Fibroblast of lung (primary cell): ENCODE measurements around the gene CREB5. TPM values are rescaled to one million over a fixed set of nuclear protein-coding genes. Genes with fewer than 3 reads are reported as not detected.

Source experiments
- DNase-seq, 2 donors: peaks; one replicate each; pipeline versions ENCODE4 v3.0.0 to v3.0.0-alpha.2; 2010; ENCODE audit warnings: low read depth in 2 of 2
- H2AFZ ChIP-seq: 2 replicates; pipeline ENCODE4 v1.5.1; 2012; ENCODE audit warnings: low read length, control low read depth, inconsistent platforms
- H3K27ac ChIP-seq: 2 replicates; pipeline ENCODE4 v1.5.1; 2011; ENCODE audit warnings: low read length, control low read depth; ENCODE audit not compliant: insufficient read depth
- H3K27me3 ChIP-seq: 2 replicates; pipeline ENCODE4 v1.5.1; 2011; ENCODE audit warnings: mild to moderate bottlenecking, low read length; ENCODE audit not compliant: control insufficient read depth, insufficient read depth
- H3K36me3 ChIP-seq: 2 replicates; pipeline ENCODE4 v1.5.1; 2011; ENCODE audit warnings: low read length; ENCODE audit not compliant: control insufficient read depth, insufficient read depth
- H3K4me1 ChIP-seq: 2 replicates; pipeline ENCODE4 v1.5.1; 2011; ENCODE audit warnings: low read length; ENCODE audit not compliant: control insufficient read depth, insufficient read depth; ENCODE audit errors: extremely low read depth
- H3K4me2 ChIP-seq: 2 replicates; pipeline ENCODE4 v1.5.1; 2011; ENCODE audit warnings: low read length, control low read depth; ENCODE audit not compliant: insufficient read depth; ENCODE audit errors: extremely low read depth
- H3K4me3 ChIP-seq, 4 experiments: fragments of 200-600 bp in 1 of 4; sonication (generic) in 1 of 4; replicated peaks in 1 of 4; 2 replicates each; pipeline ENCODE4 v1.5.1; 2011 to 2016; ENCODE audit warnings: low read length in 4 of 4, low read depth in 3 of 4, mild to moderate bottlenecking in 3 of 4, control low read depth in 2 of 4, inconsistent platforms in 1 of 4, mixed read lengths in 1 of 4; ENCODE audit not compliant: insufficient read depth in 1 of 4; ENCODE audit errors: control extremely low read depth in 1 of 4
- H3K79me2 ChIP-seq: 2 replicates; pipeline ENCODE4 v1.5.1; 2012; ENCODE audit warnings: mild to moderate bottlenecking, low read length, inconsistent platforms; ENCODE audit not compliant: control insufficient read depth, insufficient read depth
- H3K9ac ChIP-seq: 2 replicates; pipeline ENCODE4 v1.5.1; 2011; ENCODE audit warnings: mild to moderate bottlenecking, low read length, control low read depth; ENCODE audit not compliant: insufficient read depth
- H3K9me3 ChIP-seq: 2 replicates; pipeline ENCODE4 v1.5.1; 2012; ENCODE audit warnings: low read depth, low read length; ENCODE audit not compliant: control insufficient read depth, insufficient read depth
- H4K20me1 ChIP-seq: 2 replicates; pipeline ENCODE4 v1.5.1; 2011; ENCODE audit warnings: low read length; ENCODE audit not compliant: control insufficient read depth, insufficient read depth; ENCODE audit errors: extremely low read depth
- EZH2 ChIP-seq: IDR thresholded peaks from 2 replicates; pipeline ENCODE4 v1.5.1; 2012; ENCODE audit warnings: low read length, control low read depth, mild to moderate bottlenecking; ENCODE audit errors: missing control alignments
- polyA plus RNA-seq, 2 donors: library from polyadenylated mRNA; depleted of rRNA in 1 of 2; stranded (reverse) in 1 of 2; unstranded in 1 of 2; fragments of >200 nt; gene quantifications; 2 replicates each; pipeline ENCODE4 v1.2.1, GENCODE V29; 2011 to 2012; ENCODE audit warnings: missing spikeins in 1 of 2
- total RNA-seq: library from RNA; depleted of rRNA; stranded (reverse); fragments of >200 nt; gene quantifications from 2 replicates; pipeline ENCODE4 v1.2.1, GENCODE V29; 2014
- TF ChIP-seq, protein P1 (sequence below), 2 donors: IDR thresholded peaks in 1 of 2; conservative IDR thresholded peaks in 1 of 2; 1 replicate in 1 of 2; 2 replicates in 1 of 2; pipeline ENCODE4 v1.5.1; 2011 to 2012; ENCODE audit warnings: low read length in 2 of 2, control low read depth in 1 of 2, inconsistent platforms in 1 of 2, low read depth in 1 of 2, mild to moderate bottlenecking in 1 of 2

The CREB5 gene
- total and polyA plus RNA-seq, 2 donors (not counting 1 experiment from before 2014, with no cell fraction given): 8.2 to 28.4 TPM

DNA sequence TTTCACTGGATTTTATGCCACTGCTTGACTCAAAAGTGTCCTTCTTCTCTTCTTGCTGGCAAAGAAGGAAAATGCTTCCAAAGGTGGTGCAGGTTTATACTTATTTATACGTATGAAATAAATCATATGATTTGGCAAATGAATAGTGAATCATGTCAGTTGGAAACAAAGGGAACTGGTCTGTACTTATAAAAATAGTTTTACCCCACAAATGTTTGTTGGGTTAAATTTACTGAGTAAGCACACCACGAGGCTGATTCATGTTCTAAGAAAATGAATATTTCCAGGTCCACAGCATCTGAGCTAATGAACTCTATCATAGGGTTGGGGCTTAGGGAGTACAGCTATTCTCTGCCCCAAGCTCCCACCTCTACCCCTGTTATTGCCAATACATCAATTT, 313.6 kb downstream of the CREB5 start:
- no peak overlapping the region for H3K27ac ChIP-seq
- no peak overlapping the region for H2AFZ ChIP-seq
- H3K4me2 ChIP-seq: no peak overlapping the region
- H3K9ac ChIP-seq: no peak overlapping the region
- H3K4me3 ChIP-seq: no peak overlapping the region
- DNase-seq: peak in 1 of 2 donors; percentile 57
- no peaks in the 10 kb centered on the region for H3K36me3 ChIP-seq
- H4K20me1 ChIP-seq: no peaks in the 10 kb centered on the region
- H3K9me3 ChIP-seq: no peaks in the 10 kb centered on the region
- no peaks in the 10 kb centered on the region for H3K79me2 ChIP-seq
- TF ChIP-seq, protein P1, sequence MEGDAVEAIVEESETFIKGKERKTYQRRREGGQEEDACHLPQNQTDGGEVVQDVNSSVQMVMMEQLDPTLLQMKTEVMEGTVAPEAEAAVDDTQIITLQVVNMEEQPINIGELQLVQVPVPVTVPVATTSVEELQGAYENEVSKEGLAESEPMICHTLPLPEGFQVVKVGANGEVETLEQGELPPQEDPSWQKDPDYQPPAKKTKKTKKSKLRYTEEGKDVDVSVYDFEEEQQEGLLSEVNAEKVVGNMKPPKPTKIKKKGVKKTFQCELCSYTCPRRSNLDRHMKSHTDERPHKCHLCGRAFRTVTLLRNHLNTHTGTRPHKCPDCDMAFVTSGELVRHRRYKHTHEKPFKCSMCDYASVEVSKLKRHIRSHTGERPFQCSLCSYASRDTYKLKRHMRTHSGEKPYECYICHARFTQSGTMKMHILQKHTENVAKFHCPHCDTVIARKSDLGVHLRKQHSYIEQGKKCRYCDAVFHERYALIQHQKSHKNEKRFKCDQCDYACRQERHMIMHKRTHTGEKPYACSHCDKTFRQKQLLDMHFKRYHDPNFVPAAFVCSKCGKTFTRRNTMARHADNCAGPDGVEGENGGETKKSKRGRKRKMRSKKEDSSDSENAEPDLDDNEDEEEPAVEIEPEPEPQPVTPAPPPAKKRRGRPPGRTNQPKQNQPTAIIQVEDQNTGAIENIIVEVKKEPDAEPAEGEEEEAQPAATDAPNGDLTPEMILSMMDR (conservative IDR thresholded peaks at IDR 0.05 in 1 of 2, IDR thresholded peaks at IDR 0.05 in 1 of 2; ENCODE audit: low read depth in 1 of 2, low read length in 2 of 2): no peak
- TF ChIP-seq EZH2: no peak
- no peaks in the 10 kb centered on the region for H3K27me3 ChIP-seq
- H3K4me1 ChIP-seq: no peaks in the 10 kb centered on the region

DNA sequence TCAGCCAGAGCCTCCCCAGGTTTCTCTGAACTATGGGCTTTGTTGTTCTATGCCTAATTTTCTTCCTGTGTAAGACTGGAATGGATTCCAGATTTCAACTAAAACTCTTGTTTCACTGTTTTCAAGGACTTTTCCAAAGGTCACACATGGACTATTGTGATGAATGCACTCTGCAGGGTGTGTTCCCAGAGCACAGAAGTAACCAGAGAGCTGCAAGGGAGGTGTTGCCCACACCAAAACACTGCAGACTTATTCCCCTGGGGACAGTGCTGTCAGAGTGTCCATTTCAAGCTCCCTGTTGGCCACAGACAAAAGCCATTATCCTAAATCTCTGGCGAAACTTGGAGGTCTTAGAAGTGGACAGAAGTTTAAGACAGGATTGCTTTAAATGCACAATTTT, 314.2 kb downstream of the CREB5 start:
- Histone ChIP-seq H3K4me1 (peaks cover under 1% of the 10 kb centered on the region), H2AFZ (no peak overlapping the region), H3K9ac (no peak overlapping the region), H4K20me1 (no peaks in the 10 kb centered on the region), H3K79me2 (no peaks in the 10 kb centered on the region), H3K4me2 (no peak overlapping the region), H3K27me3 (no peaks in the 10 kb centered on the region), H3K27ac (no peak overlapping the region), H3K4me3 (no peak overlapping the region), H3K9me3 (no peaks in the 10 kb centered on the region), H3K36me3 (no peaks in the 10 kb centered on the region)
- DNase-seq: no peak
- TF ChIP-seq EZH2: no peak
- TF ChIP-seq, protein P1 (conservative IDR thresholded peaks at IDR 0.05 in 1 of 2, IDR thresholded peaks at IDR 0.05 in 1 of 2; ENCODE audit: low read depth in 1 of 2, low read length in 2 of 2): no peak

DNA sequence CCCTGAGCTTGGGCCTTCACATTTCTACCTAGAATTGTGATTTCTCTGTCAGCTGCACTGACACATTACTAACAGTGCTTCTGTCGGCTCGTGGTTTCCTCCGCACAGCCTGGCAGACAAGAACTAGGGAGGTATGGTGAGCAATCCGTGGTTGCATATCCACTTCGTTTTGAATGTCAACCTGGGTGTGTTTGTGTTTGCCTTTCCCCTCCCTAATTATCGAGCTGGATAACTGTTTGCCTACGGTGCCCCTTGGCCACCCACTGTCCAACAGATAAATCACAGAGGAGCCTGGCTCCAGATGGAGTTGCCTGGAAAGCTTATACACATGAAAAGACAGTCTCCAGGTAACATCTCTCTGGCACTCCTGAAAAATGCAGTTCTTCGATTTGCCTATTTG, 317.0 kb downstream of the CREB5 start:
- Histone ChIP-seq H3K27ac (no peak overlapping the region), H3K27me3 (no peaks in the 10 kb centered on the region), H3K79me2 (no peaks in the 10 kb centered on the region), H3K9me3 (no peaks in the 10 kb centered on the region), H3K36me3 (no peaks in the 10 kb centered on the region), H2AFZ (no peak overlapping the region), H3K4me1 (peaks cover 3% of the 10 kb centered on the region), H4K20me1 (no peaks in the 10 kb centered on the region), H3K9ac (no peak overlapping the region), H3K4me3 (no peak overlapping the region), H3K4me2 (no peak overlapping the region)
- TF ChIP-seq EZH2: no peak
- TF ChIP-seq, protein P1 (conservative IDR thresholded peaks at IDR 0.05 in 1 of 2, IDR thresholded peaks at IDR 0.05 in 1 of 2; ENCODE audit: low read depth in 1 of 2, low read length in 2 of 2): no peak
- DNase-seq: peak in 1 of 2 donors; percentile 44
